Stomach (tissue), 4 donors: Measurements from ENCODE around the gene PGBD5.

Experiments used
- EP300 ChIP-seq: sonication (generic); formaldehyde crosslinking; IDR thresholded peaks from one replicate; pipeline ENCODE4 v1.6.1; 2017; ENCODE audit warnings: antibody characterized with exemption
- POLR2AphosphoS5 ChIP-seq, 3 donors: sonication (generic); formaldehyde crosslinking; IDR thresholded peaks; one replicate each; pipeline ENCODE4 v1.6.1; 2016; ENCODE audit warnings: antibody characterized with exemption in 3 of 3
- TF ChIP-seq, protein P1 (sequence below), 7 experiments: fragments of 450-650 bp in 4 of 7; fragments of 200-600 bp in 3 of 7; sonication (generic) in 3 of 7; IDR thresholded peaks; one replicate each; pipeline ENCODE4 v1.5.1; 2016 to 2019; ENCODE audit warnings: antibody characterized with exemption in 7 of 7, control low read depth in 2 of 7, mild to moderate bottlenecking in 1 of 7

GRCh38 chr1:230382001-230382491 is 44.1 kb downstream of the PGBD5 start:
- TF ChIP-seq, protein P1, sequence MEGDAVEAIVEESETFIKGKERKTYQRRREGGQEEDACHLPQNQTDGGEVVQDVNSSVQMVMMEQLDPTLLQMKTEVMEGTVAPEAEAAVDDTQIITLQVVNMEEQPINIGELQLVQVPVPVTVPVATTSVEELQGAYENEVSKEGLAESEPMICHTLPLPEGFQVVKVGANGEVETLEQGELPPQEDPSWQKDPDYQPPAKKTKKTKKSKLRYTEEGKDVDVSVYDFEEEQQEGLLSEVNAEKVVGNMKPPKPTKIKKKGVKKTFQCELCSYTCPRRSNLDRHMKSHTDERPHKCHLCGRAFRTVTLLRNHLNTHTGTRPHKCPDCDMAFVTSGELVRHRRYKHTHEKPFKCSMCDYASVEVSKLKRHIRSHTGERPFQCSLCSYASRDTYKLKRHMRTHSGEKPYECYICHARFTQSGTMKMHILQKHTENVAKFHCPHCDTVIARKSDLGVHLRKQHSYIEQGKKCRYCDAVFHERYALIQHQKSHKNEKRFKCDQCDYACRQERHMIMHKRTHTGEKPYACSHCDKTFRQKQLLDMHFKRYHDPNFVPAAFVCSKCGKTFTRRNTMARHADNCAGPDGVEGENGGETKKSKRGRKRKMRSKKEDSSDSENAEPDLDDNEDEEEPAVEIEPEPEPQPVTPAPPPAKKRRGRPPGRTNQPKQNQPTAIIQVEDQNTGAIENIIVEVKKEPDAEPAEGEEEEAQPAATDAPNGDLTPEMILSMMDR (IDR thresholded peaks at IDR 0.05): no peak
- TF ChIP-seq POLR2AphosphoS5 (IDR thresholded peaks at IDR 0.05) (no peak), EP300 (no peak)
